H9 (cell line): Measurements from ENCODE around the gene PBOV1. TPM values are rescaled to one million over a fixed set of nuclear protein-coding genes. Genes with fewer than 3 reads are reported as not detected.

ENCODE experiments used
- DNase-seq: peaks from one replicate; pipeline ENCODE4 v3.0.0-alpha.2; 2017
- H2AFZ ChIP-seq: one replicate; pipeline ENCODE4 v1.6.1; 2013; ENCODE audit warnings: mild to moderate bottlenecking, low read length, control low read depth, moderate library complexity
- H2AK5ac ChIP-seq: 2 replicates; pipeline ENCODE4 v1.6.1; 2013; ENCODE audit warnings: low read length, control low read depth, mixed read lengths; ENCODE audit not compliant: insufficient read length
- H2BK120ac ChIP-seq: one replicate; pipeline ENCODE4 v1.6.1; 2013; ENCODE audit warnings: low read depth, mild to moderate bottlenecking, low read length, control low read depth, inconsistent platforms; ENCODE audit not compliant: poor library complexity, severe bottlenecking
- H2BK12ac ChIP-seq: 2 replicates; pipeline ENCODE4 v1.6.1; 2013; ENCODE audit warnings: low read length, control low read depth, mixed read lengths, low read depth; ENCODE audit not compliant: insufficient read length
- H2BK15ac ChIP-seq: 2 replicates; pipeline ENCODE4 v1.6.1; 2013; ENCODE audit warnings: low read depth, low read length, control low read depth
- H2BK20ac ChIP-seq: one replicate; pipeline ENCODE4 v1.6.1; 2013; ENCODE audit warnings: low read depth, mild to moderate bottlenecking, low read length, control low read depth, inconsistent platforms; ENCODE audit not compliant: poor library complexity, severe bottlenecking
- H2BK5ac ChIP-seq: 2 replicates; pipeline ENCODE4 v1.6.1; 2013; ENCODE audit warnings: low read length, control low read depth, mixed read lengths; ENCODE audit not compliant: insufficient read length
- H3K14ac ChIP-seq: 2 replicates; pipeline ENCODE4 v1.6.1; 2013; ENCODE audit warnings: low read length, control low read depth; ENCODE audit not compliant: insufficient read depth
- H3K18ac ChIP-seq: 2 replicates; pipeline ENCODE4 v1.6.1; 2013; ENCODE audit warnings: low read depth, mild to moderate bottlenecking, mixed read lengths, low read length, control low read depth; ENCODE audit not compliant: insufficient read length
- H3K23ac ChIP-seq: 2 replicates; pipeline ENCODE4 v1.6.1; 2013; ENCODE audit warnings: low read length, control low read depth, mixed read lengths, low read depth; ENCODE audit not compliant: insufficient read length
- H3K23me2 ChIP-seq: 2 replicates; pipeline ENCODE4 v1.6.1; 2013; ENCODE audit warnings: low read depth, mild to moderate bottlenecking, mixed read lengths, low read length, control low read depth; ENCODE audit not compliant: insufficient read length, poor library complexity, severe bottlenecking
- H3K27ac ChIP-seq: 2 replicates; pipeline ENCODE4 v1.5.1; 2013; ENCODE audit warnings: low read length, control low read depth, mixed read lengths, low read depth; ENCODE audit not compliant: insufficient read length
- H3K27me3 ChIP-seq: 2 replicates; pipeline ENCODE4 v1.6.1; 2013; ENCODE audit warnings: low read length, control low read depth, inconsistent platforms; ENCODE audit not compliant: insufficient read depth
- H3K4ac ChIP-seq: 2 replicates; pipeline ENCODE4 v1.6.1; 2013; ENCODE audit warnings: low read depth, mild to moderate bottlenecking, control low read depth, inconsistent platforms, low read length, moderate library complexity
- H3K4me1 ChIP-seq: 2 replicates; pipeline ENCODE4 v1.6.1; 2013; ENCODE audit warnings: low read length, control low read depth, inconsistent platforms; ENCODE audit not compliant: insufficient read depth
- H3K4me2 ChIP-seq: 2 replicates; pipeline ENCODE4 v1.6.1; 2013; ENCODE audit warnings: low read length, control low read depth, mixed read lengths; ENCODE audit not compliant: insufficient read length, insufficient read depth
- H3K56ac ChIP-seq: 2 replicates; pipeline ENCODE4 v1.6.1; 2013; ENCODE audit warnings: low read depth, mild to moderate bottlenecking, mixed read lengths, low read length, control low read depth; ENCODE audit not compliant: insufficient read length
- H3K79me1 ChIP-seq: 2 replicates; pipeline ENCODE4 v1.6.1; 2013; ENCODE audit warnings: low read depth, mild to moderate bottlenecking, moderate library complexity, low read length, control low read depth, inconsistent platforms; ENCODE audit not compliant: insufficient read depth, poor library complexity, severe bottlenecking
- H3K79me2 ChIP-seq: 2 replicates; pipeline ENCODE4 v1.6.1; 2013; ENCODE audit warnings: low read length, control low read depth, inconsistent platforms; ENCODE audit not compliant: insufficient read depth
- H3K9ac ChIP-seq: 2 replicates; pipeline ENCODE4 v1.6.1; 2013; ENCODE audit warnings: low read length, control low read depth, mixed read lengths; ENCODE audit not compliant: insufficient read length; ENCODE audit errors: extremely low read depth
- H3K9me3 ChIP-seq: one replicate; pipeline ENCODE4 v1.6.1; 2013; ENCODE audit warnings: low read depth, low read length, inconsistent platforms; ENCODE audit not compliant: control insufficient read depth
- H3T11ph ChIP-seq: one replicate; pipeline ENCODE4 v1.6.1; 2013; ENCODE audit warnings: mild to moderate bottlenecking, low read length, control low read depth, inconsistent platforms
- H4K20me1 ChIP-seq: one replicate; pipeline ENCODE4 v1.6.1; 2013; ENCODE audit not compliant: control insufficient read depth, insufficient read length, insufficient read depth
- H4K5ac ChIP-seq: 2 replicates; pipeline ENCODE4 v1.6.1; 2013; ENCODE audit warnings: low read depth, mild to moderate bottlenecking, mixed read lengths, low read length, control low read depth; ENCODE audit not compliant: insufficient read length
- H4K8ac ChIP-seq: replicated peaks from 2 replicates; pipeline ENCODE4 v1.6.1; 2013; ENCODE audit warnings: low read length, control low read depth, mixed read lengths, low read depth; ENCODE audit not compliant: insufficient read length
- H4K91ac ChIP-seq: 2 replicates; pipeline ENCODE4 v1.6.1; 2013; ENCODE audit warnings: low read depth, mild to moderate bottlenecking, moderate library complexity, mixed read lengths, low read length, control low read depth; ENCODE audit not compliant: insufficient read length
- H3K27ac Mint-ChIP-seq, 3 experiments: 2 replicates in 2 of 3; 3 replicates in 1 of 3; pipeline ENCODE4 v1.8.0; 2020 to 2021; ENCODE audit warnings: mixed read lengths in 3 of 3, mild to moderate bottlenecking in 1 of 3, moderate library complexity in 1 of 3
- H3K27me3 Mint-ChIP-seq: 2 replicates; pipeline ENCODE4 v1.8.0; 2021; ENCODE audit warnings: low read depth, mild to moderate bottlenecking, moderate library complexity, mixed read lengths
- H3K36me3 Mint-ChIP-seq, 3 experiments: 2 replicates in 2 of 3; 3 replicates in 1 of 3; pipeline ENCODE4 v1.8.0; 2020 to 2021; ENCODE audit warnings: low read depth in 3 of 3, mixed read lengths in 3 of 3; ENCODE audit not compliant: insufficient read depth in 1 of 3
- H3K4me1 Mint-ChIP-seq, 2 experiments: 2 replicates each; pipeline ENCODE4 v1.8.0; 2020; ENCODE audit warnings: mixed read lengths in 2 of 2
- H3K4me3 Mint-ChIP-seq, 2 experiments: 2 replicates in 1 of 2; 3 replicates in 1 of 2; pipeline ENCODE4 v1.8.0; 2020 to 2021; ENCODE audit warnings: mild to moderate bottlenecking in 2 of 2, mixed read lengths in 2 of 2, moderate library complexity in 1 of 2
- H3K9me3 Mint-ChIP-seq, 2 experiments: 2 replicates in 1 of 2; 3 replicates in 1 of 2; pipeline ENCODE4 v1.8.0; 2020; ENCODE audit warnings: mild to moderate bottlenecking in 2 of 2, mixed read lengths in 2 of 2, moderate library complexity in 1 of 2
- CTCF ChIP-seq: fragments of 200-600 bp; sonication (generic); conservative IDR thresholded peaks from 3 replicates; pipeline ENCODE4 v1.8.0; 2021; ENCODE audit warnings: antibody characterized with exemption, mild to moderate bottlenecking
- WGBS: extraction: QIAGEN DNeasy Blood & Tissue Kit; methylation state at CpG from one replicate; pipeline ENCODE4 v1.1.7; 2013; ENCODE audit warnings: missing lambda C conversion rate, low lambda C conversion rate, mixed read lengths; ENCODE audit not compliant: insufficient read length; ENCODE audit errors: extremely low coverage; 5-methylcytosine and 5-hydroxymethylcytosine counted together
- total RNA-seq: library from RNA; stranded (reverse); gene quantifications from 2 replicates; pipeline ENCODE4 v1.2.1, GENCODE V29; 2021

Gene PBOV1
- total RNA-seq, 1 experiment from 2014 or later = not detected

- no peak for TF ChIP-seq CTCF
- no peak for DNase-seq
- Histone ChIP-seq H4K5ac (no peak overlapping the region), H2BK5ac (no peak overlapping the region), H3K14ac (no peak overlapping the region), H2BK15ac (no peak overlapping the region), H3K9ac (no peak overlapping the region), H3K27ac (no peak overlapping the region), H2AK5ac (no peak overlapping the region), H3T11ph (no peak overlapping the region), H3K9me3 (no peaks in the 10 kb centered on the region), H3K79me1 (no peaks in the 10 kb centered on the region), H4K8ac (no peak overlapping the region), H4K20me1 (no peaks in the 10 kb centered on the region), H3K4me1 (peaks cover 5% of the 10 kb centered on the region), H3K4me2 (no peak overlapping the region), H2BK12ac (no peak overlapping the region), H2BK20ac (no peak overlapping the region), H4K91ac (no peak overlapping the region), H3K79me2 (no peaks in the 10 kb centered on the region), H3K18ac (no peak overlapping the region), H2AFZ (no peak overlapping the region), H3K23me2 (no peaks in the 10 kb centered on the region), H3K27me3 (no peaks in the 10 kb centered on the region), H3K4ac (no peak overlapping the region), H2BK120ac (no peak overlapping the region), H3K56ac (no peak overlapping the region), H3K23ac (no peak overlapping the region)
- no CpG with 5 or more reads among the region's 5 CpGs for WGBS
- Mint-ChIP-seq H3K9me3 (no peaks in the 10 kb centered on the region), H3K4me1 (peaks cover 40 to 47% of the 10 kb centered on the region in 2 experiments), H3K36me3 (peaks cover 0 to 9% (median 0%) of the 10 kb centered on the region in 3 experiments; a peak in 3 of 7 replicates), H3K27ac (peak overlapping the region in 1 of 3 experiments; percentile 52; a peak in 2 of 7 replicates), H3K4me3 (no peak overlapping the region), H3K27me3 (no peaks in the 10 kb centered on the region)
Measured at GRCh38 chr6:138188278-138188941, 29.9 kb downstream of the PBOV1 start.
